ENCODE measurements around the gene RUVBL2. TPM values are rescaled to one million over a fixed set of nuclear protein-coding genes. Genes with fewer than 3 reads are reported as not detected.

RUVBL2 gene
- 227 and 241 TPM in 2 replicates for total RNA-seq (2021)
- Bru-seq, nascent RNA: percentile 64 among the genes with signal in this experiment
- percentile 64 among the genes with signal in this experiment for BruChase-seq, experiment 1, labeled RNA remaining after a 2-hour chase
- percentile 77 among the genes with signal in this experiment for BruChase-seq, experiment 2, labeled RNA remaining after a 6-hour chase
- long read RNA-seq, transcript RUVBL2-208 (15 exons, 1,563 nt): minor isoform, 5 of 826 reads
- long read RNA-seq, transcript RUVBL2-205 (2 exons, 546 nt): minor isoform, 44 of 826 reads
- long read RNA-seq, transcript RUVBL2-206 (15 exons, 2,009 nt): major isoform, 623 of 826 reads
- long read RNA-seq, partial matches to known transcripts: 57 of 826 reads
- long read RNA-seq, other reads (novel, unspliced or antisense): 97 of 826 reads

DNA sequence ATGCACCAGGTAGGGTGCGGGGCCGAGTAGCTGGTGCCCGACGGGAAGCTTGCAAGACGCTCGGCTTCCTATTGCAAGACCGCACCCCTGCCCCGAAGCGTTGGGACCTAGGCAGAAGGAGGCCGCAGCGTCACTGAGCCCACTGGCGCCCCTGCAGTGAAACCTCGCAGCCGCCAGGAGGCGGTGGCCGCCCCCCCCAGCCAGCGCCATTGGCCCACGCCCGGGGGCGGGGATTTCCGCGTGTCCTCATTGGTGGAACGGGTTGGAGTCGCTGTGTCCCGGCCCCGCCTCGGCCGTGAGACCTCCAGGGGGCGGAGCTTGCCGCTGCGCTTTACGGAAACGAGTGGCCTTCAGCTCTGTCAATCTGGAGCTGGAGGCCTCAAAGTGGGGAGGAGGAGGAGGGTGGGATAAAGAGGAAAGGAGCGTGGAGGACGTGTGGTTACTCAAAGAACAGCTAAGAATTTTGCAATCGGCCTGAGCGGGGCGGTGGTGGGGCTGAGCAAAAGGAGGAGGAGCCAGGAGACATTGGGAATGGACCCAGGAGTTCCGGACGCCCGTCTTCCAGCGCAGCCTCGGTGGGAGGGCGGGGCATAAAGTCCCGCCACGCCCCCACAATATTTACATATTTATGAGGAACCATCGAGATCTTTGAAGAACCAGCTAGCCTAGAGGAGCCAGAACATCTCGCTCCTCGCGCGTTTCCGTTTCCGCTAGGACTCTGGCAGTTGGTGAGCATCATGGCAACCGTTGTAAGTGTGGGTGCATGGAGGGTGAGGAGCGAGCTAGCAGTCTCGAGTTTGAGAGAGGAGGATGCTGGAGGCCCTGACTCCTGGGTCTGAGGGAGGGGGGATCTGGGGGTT is at the start of gene RUVBL2, which contains the start of gene GYS1:
Gene RUVBL2 (plus strand): TSS at position 713 of the 860 bp plus-strand sequence. CDS start 25 bp downstream, at position 738.
Gene GYS1 (minus strand): TSS at position 135 of the 860 bp plus-strand sequence. CDS start 197 bp downstream, outside the sequence.
- POLR2A ChIA-PET (ENCODE audit: low non-redundant PET): interaction anchor here (0.6 to 0.7 kb wide), 4 partner anchors 14 to 883 kb away, joined by 3 to 14 read pairs (median 6); no protein-coding TSS in a partner anchor
- CTCF ChIA-PET: interaction anchor here (0.5 to 2.1 kb wide), 17 partner anchors 10 to 727 kb away, joined by 3 to 14 read pairs (median 4); partner anchors contain the start of genes KDELR1 and NUCB1
- H3K4me3 ChIP-seq (ENCODE audit: low read depth, low read length, poor library complexity, severe bottlenecking): peak within 1 kb of the TSS; percentile 79
- H3K27me3 ChIP-seq (replicated peaks; ENCODE audit: insufficient read depth, low read depth, low read length, poor library complexity): no peaks in the 10 kb centered on the region
- H3K27ac ChIP-seq (ENCODE audit: low read depth, low read length, poor library complexity, severe bottlenecking): peak within 1 kb of the TSS; percentile 85
- intact Hi-C loops (cut with micrococcal nuclease; ENCODE audit: unreplicated experiment): loop anchor here (5.0 kb wide), 1 partner anchor 219 kb away; no protein-coding TSS in a partner anchor
- TF ChIP-seq CTCF (conservative IDR thresholded peaks at IDR 0.05; ENCODE audit: low read depth, low read length) (peak; percentile 98), EZH2 (IDR thresholded peaks at IDR 0.05; ENCODE audit: borderline replicate concordance, low read depth, low read length, poor library complexity, severe bottlenecking) (no peak)
- no peaks in the 10 kb centered on the region for H3K9me3 ChIP-seq (ENCODE audit: low read depth, low read length, poor library complexity, severe bottlenecking)
- peaks cover 14% of the 10 kb centered on the region for H3K4me1 ChIP-seq (ENCODE audit: insufficient read depth, low read length, poor library complexity, severe bottlenecking)
- H3K36me3 ChIP-seq (ENCODE audit: insufficient read depth, low read length, poor library complexity, severe bottlenecking): peaks cover 11% of the 10 kb centered on the region
- no TSS peak for BruUV-seq (replicated peaks)
- peak; percentile 100 for DNase-seq (ENCODE audit: low spot score)

- no peaks in the 10 kb centered on the region for H3K27me3 ChIP-seq (replicated peaks; ENCODE audit: insufficient read depth, low read depth, low read length, poor library complexity)
- ChIA-PET POLR2A (ENCODE audit: low non-redundant PET) (no interaction called here), CTCF (no interaction called here)
- H3K4me3 ChIP-seq (ENCODE audit: low read depth, low read length, poor library complexity, severe bottlenecking): no peak overlapping the region
- TF ChIP-seq CTCF (conservative IDR thresholded peaks at IDR 0.05; ENCODE audit: low read depth, low read length) (no peak), EZH2 (IDR thresholded peaks at IDR 0.05; ENCODE audit: borderline replicate concordance, low read depth, low read length, poor library complexity, severe bottlenecking) (no peak)
- peaks cover 4% of the 10 kb centered on the region for H3K9me3 ChIP-seq (ENCODE audit: low read depth, low read length, poor library complexity, severe bottlenecking)
- DNase-seq (ENCODE audit: low spot score): no peak
- H3K27ac ChIP-seq (ENCODE audit: low read depth, low read length, poor library complexity, severe bottlenecking): no peak overlapping the region
- intact Hi-C loops (cut with micrococcal nuclease; ENCODE audit: unreplicated experiment): no loop called here
- no peaks in the 10 kb centered on the region for H3K36me3 ChIP-seq (ENCODE audit: insufficient read depth, low read length, poor library complexity, severe bottlenecking)
- no TSS peak for BruUV-seq (replicated peaks)
- H3K4me1 ChIP-seq (ENCODE audit: insufficient read depth, low read length, poor library complexity, severe bottlenecking): no peaks in the 10 kb centered on the region
These were observed 48.3 kb upstream of the RUVBL2 start for GRCh38 chr19:48945415-48945814.

GRCh38 chr19:48945817-48946216 is 47.9 kb upstream of the RUVBL2 start:
- Histone ChIP-seq H3K27me3 (replicated peaks; ENCODE audit: insufficient read depth, low read depth, low read length, poor library complexity) (no peaks in the 10 kb centered on the region), H3K36me3 (ENCODE audit: insufficient read depth, low read length, poor library complexity, severe bottlenecking) (no peaks in the 10 kb centered on the region), H3K4me1 (ENCODE audit: insufficient read depth, low read length, poor library complexity, severe bottlenecking) (no peaks in the 10 kb centered on the region), H3K4me3 (ENCODE audit: low read depth, low read length, poor library complexity, severe bottlenecking) (no peak overlapping the region), H3K27ac (ENCODE audit: low read depth, low read length, poor library complexity, severe bottlenecking) (no peak overlapping the region), H3K9me3 (ENCODE audit: low read depth, low read length, poor library complexity, severe bottlenecking) (peaks cover 3% of the 10 kb centered on the region)
- TF ChIP-seq EZH2 (IDR thresholded peaks at IDR 0.05; ENCODE audit: borderline replicate concordance, low read depth, low read length, poor library complexity, severe bottlenecking): no peak
- no peak for TF ChIP-seq CTCF (conservative IDR thresholded peaks at IDR 0.05; ENCODE audit: low read depth, low read length)
- intact Hi-C loops (cut with micrococcal nuclease; ENCODE audit: unreplicated experiment): no loop called here
- CTCF ChIA-PET: no interaction called here
- POLR2A ChIA-PET (ENCODE audit: low non-redundant PET): no interaction called here
- DNase-seq (ENCODE audit: low spot score): no peak
- no TSS peak for BruUV-seq (replicated peaks)
